Testis (tissue), 3 donors: ENCODE data around the gene CLDND2. TPM values are rescaled to one million over a fixed set of nuclear protein-coding genes. Genes with fewer than 3 reads are reported as not detected.
A peak's percentile ranks its signal among the peaks of the same experiment; 100 is the strongest.

Experiments used
- DNase-seq: peaks from one replicate; pipeline ENCODE4 v3.0.0-alpha.2; 2019
- H3K27ac ChIP-seq, 2 donors: fragments of 200-600 bp; sonication (generic); one replicate each; pipeline ENCODE4 v1.5.1; 2019
- H3K27me3 ChIP-seq: fragments of 200-600 bp; sonication (generic); one replicate; pipeline ENCODE4 v1.5.1; 2019
- H3K36me3 ChIP-seq: fragments of 200-600 bp; sonication (generic); one replicate; pipeline ENCODE4 v1.5.1; 2017; ENCODE audit warnings: low read depth; ENCODE audit errors: missing control alignments
- H3K4me1 ChIP-seq: fragments of 200-600 bp; sonication (generic); one replicate; pipeline ENCODE4 v1.5.1; 2019
- H3K4me3 ChIP-seq, 2 donors: fragments of 200-600 bp; sonication (generic); one replicate each; pipeline ENCODE4 v1.5.1; 2017 to 2019
- H3K9me3 ChIP-seq: fragments of 200-600 bp; sonication (generic); one replicate; pipeline ENCODE4 v1.5.1; 2017
- CTCF ChIP-seq, 3 experiments: fragments of 450-650 bp in 2 of 3; fragments of 200-600 bp in 1 of 3; sonication (generic) in 1 of 3; IDR thresholded peaks; one replicate each; pipeline ENCODE4 v1.5.1; 2016 to 2019; ENCODE audit warnings: antibody characterized with exemption in 3 of 3, mild to moderate bottlenecking in 2 of 3, moderate library complexity in 1 of 3
- POLR2A ChIP-seq: fragments of 450-650 bp; IDR thresholded peaks from one replicate; pipeline ENCODE4 v1.6.1; 2017; ENCODE audit warnings: antibody characterized with exemption, mild to moderate bottlenecking, moderate library complexity
- WGBS, 2 donors: methylation state at CpG; one replicate each; pipeline ENCODE4 v1.1.5; 2018; 5-methylcytosine and 5-hydroxymethylcytosine counted together
- intact Hi-C: fragments of 100-400 bp; cut with DNase I; formaldehyde crosslinking; loops from one replicate; pipeline ENCODE4 v1.15.1; 2023; ENCODE audit warnings: low total_unique reads
- polyA plus RNA-seq: library from polyadenylated mRNA; stranded (reverse); fragments of 350-450 nt; fragmentation: Illumina TruSeq; extraction: RNeasy Lipid Tissue Mini Kit (QIAGEN cat#74804); gene quantifications from one replicate; pipeline ENCODE4 v1.2.3, GENCODE V29; 2014; ENCODE audit warnings: low read depth, low replicate concordance; ENCODE audit not compliant: insufficient read depth
- total RNA-seq, 2 donors: library from RNA; depleted of rRNA; stranded (reverse); fragments of >200 nt; gene quantifications; one replicate each; pipeline ENCODE4 v1.2.3, GENCODE V29; 2016

Gene CLDND2
- total and polyA plus RNA-seq, 3 donors from 2014 or later, result 10.0 to 41.2 (median 26.4) TPM

DNA sequence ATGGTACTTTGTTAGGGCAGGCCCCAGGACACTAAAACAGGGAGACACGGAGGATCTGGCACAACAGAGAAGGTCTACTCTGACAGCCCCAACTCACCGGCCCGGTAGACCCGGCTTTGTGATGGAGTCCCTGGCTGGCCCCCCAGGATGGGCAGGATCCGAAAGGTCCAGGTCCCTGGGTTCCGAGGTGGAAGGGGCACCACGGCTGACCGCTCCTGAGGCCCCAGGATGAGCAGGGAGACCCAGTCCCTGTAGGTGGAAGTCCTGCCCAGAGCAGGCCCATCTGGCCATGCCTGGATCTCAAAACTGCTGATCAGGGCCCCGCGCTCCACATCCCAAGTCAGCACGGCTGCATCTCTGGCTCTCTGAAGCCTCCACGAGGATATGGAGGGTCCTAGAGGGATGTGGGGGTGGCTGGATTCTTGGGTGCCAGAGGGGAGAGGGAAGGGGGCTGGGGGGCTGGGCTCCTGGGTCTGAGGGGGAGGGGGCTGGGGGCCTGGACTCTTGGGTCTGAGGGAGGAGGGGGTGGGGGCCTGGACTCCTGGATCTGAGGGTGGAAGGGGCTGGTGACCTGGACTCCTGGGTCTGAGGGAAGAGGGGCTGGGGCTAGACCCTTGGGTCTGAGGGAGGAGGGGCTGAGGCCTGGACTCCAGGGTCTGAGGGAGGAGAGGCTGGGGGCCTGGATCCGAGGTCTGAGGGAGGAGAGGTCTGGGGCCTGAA, 31.5 kb downstream of the CLDND2 start:
- 90 to 94% methylated on average over 5 to 13 of the region's 13 CpGs for WGBS, 2 donors
- intact Hi-C loops, result no loop called here
- DNase-seq, result no peak
- Histone ChIP-seq H3K36me3 (no peaks in the 10 kb centered on the region), H3K9me3 (no peaks in the 10 kb centered on the region), H3K27me3 (no peaks in the 10 kb centered on the region), H3K27ac (no peak overlapping the region), H3K4me1 (no peaks in the 10 kb centered on the region), H3K4me3 (no peak overlapping the region)
- TF ChIP-seq POLR2A, result no peak
- TF ChIP-seq CTCF (IDR thresholded peaks at IDR 0.05), result no peak

DNA sequence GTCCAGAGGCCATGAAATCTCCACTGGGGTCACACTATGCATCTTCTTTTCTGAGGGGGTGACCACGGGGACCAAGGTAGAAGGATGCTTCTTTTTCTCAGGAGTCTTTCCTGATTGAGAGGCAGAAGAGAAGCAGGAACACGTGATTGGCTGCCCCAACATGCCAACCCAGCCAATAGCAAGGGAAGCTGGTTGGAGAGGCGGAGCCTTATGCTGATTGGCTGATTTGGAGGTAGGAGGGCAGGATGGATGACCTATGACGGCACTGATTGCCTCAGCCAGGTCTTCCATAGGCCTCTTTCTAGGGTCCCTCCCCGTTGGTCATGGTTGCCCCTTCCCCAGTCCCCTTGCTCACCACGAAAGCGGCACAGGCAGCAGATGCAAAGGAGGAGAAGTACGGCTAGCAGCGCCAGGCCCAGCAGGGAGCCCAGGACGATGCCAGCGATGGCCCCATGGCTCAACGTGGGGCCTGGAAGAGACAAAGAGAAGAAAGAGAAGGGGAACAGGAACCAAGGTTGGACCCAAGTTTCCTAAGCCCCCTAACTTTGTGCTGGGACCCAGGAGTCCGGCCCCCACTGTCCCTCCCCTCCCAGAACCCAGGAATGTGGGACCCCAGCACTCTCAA, 34.9 kb downstream of the CLDND2 start:
- H3K36me3 ChIP-seq, result no peaks in the 10 kb centered on the region
- no peaks in the 10 kb centered on the region for H3K27me3 ChIP-seq
- peak overlapping the region in 1 of 2 donors; percentile 1 for H3K4me3 ChIP-seq
- WGBS, 2 donors, result 55 to 72% methylated on average over 7 to 13 of the region's 13 CpGs
- TF ChIP-seq CTCF (IDR thresholded peaks at IDR 0.05) (no peak), POLR2A (no peak)
- H3K4me1 ChIP-seq, result no peaks in the 10 kb centered on the region
- DNase-seq, result peak; percentile 79
- intact Hi-C loops, result no loop called here
- no peaks in the 10 kb centered on the region for H3K9me3 ChIP-seq
- H3K27ac ChIP-seq, result no peak overlapping the region

DNA sequence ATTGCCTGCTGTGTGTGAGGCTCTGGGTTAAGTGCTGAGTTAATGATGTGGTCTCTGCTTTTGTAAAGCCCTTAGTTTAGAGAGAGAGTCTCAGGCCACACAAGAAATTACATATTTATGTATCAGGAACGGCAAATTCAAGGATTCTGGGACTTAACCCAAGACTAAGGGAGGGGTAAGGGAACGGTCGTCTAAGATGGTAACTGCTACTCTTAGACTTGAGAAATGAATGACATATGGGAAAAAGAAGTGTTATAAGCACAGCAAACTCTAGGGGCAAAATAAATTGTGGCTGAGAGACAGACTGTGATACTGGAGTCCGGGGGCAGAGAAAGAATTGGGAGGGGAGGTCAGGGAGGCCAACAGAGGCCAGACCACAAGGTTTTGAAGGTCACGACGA, 37.1 kb downstream of the CLDND2 start:
- intact Hi-C loops, result no loop called here
- Histone ChIP-seq H3K9me3 (no peaks in the 10 kb centered on the region), H3K36me3 (no peaks in the 10 kb centered on the region), H3K27ac (no peak overlapping the region), H3K4me1 (no peaks in the 10 kb centered on the region), H3K4me3 (no peak overlapping the region), H3K27me3 (no peaks in the 10 kb centered on the region)
- DNase-seq, result no peak
- TF ChIP-seq CTCF (IDR thresholded peaks at IDR 0.05), result no peak
- TF ChIP-seq POLR2A, result no peak
- 77 to 91% methylated on average over 6 of the region's 6 CpGs for WGBS, 2 donors

DNA sequence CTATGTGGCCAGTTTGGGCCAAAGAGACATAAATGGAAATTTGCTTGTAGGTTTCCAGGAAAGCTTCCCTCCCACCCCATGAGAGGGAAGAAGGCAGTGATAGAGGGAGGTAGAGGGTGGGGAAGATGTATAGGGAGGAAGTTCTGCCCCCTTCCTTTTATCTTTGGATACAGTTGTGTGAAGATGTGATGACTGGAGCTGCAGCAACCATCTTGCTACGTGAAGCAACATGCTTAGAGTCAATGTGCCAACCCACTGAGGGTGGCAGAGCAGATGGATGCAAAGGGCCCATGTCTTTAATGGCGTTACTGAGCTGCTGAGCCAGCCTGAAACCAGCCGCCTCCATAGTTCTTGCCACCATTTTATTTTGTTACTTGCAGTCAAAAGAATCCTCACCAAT, 37.6 kb downstream of the CLDND2 start:
- Histone ChIP-seq H3K4me1 (no peaks in the 10 kb centered on the region), H3K9me3 (no peaks in the 10 kb centered on the region), H3K27ac (no peak overlapping the region), H3K27me3 (no peaks in the 10 kb centered on the region), H3K36me3 (no peaks in the 10 kb centered on the region), H3K4me3 (no peak overlapping the region)
- WGBS, 2 donors, result 82 to 84% methylated on average over 3 of the region's 3 CpGs
- DNase-seq, result no peak
- TF ChIP-seq POLR2A (no peak), CTCF (IDR thresholded peaks at IDR 0.05) (no peak)
- intact Hi-C loops, result no loop called here

- 74 to 88% methylated on average over 4 of the region's 4 CpGs for WGBS, 2 donors
- no peaks in the 10 kb centered on the region for H3K4me1 ChIP-seq
- no peaks in the 10 kb centered on the region for H3K9me3 ChIP-seq
- no peak overlapping the region for H3K27ac ChIP-seq
- TF ChIP-seq POLR2A (no peak), CTCF (IDR thresholded peaks at IDR 0.05) (no peak)
- DNase-seq, result no peak
- H3K4me3 ChIP-seq, result no peak overlapping the region
- no peaks in the 10 kb centered on the region for H3K36me3 ChIP-seq
- H3K27me3 ChIP-seq, result no peaks in the 10 kb centered on the region
- intact Hi-C loops, result no loop called here
These were observed 38.4 kb downstream of the CLDND2 start for GRCh38 chr19:51330366-51330765.
